Measurements from ENCODE around the gene CDC42EP5.
"Not testable (repeated sequence)": the region's sequence is repeated elsewhere in the genome, so short reads cannot be mapped to it uniquely, and the experiment has no call there.

CDC42EP5 gene

DNA sequence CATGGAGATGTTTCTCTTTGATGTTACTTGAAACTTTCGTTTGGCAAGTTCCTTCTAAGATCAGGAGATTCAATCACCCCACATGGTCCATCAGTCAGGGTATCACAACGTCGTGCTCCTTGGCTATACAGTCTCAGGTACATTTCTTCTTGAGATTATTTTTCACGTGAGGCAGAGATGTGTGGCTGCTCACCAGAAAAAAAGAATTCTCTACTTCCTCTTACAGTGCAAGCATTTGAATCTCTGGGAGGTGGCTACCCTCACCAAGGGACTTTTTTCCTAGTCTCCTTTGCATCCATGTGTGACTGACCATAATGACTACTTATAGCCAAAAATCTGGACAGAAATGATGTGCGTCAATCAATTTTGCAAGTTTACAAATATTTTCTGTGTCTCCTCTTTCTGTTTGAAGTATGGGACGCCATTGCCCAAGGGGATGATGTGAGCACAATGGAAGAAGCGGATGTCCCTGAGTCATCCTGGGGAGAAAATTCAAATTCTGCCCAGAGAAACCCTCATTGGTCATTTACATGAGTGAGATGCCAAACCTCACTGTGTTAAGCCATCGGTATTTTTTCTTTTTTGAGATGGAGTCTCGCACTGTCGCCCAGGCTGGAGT lies 21.0 kb upstream of the CDC42EP5 start:
- no peak for DNase-seq (ENCODE audit: low read depth, low spot score)
- H3K4me3 ChIP-seq (ENCODE audit: low read depth, low read length), result no peak overlapping the region
- TF ChIP-seq CTCF (IDR thresholded peaks at IDR 0.05; ENCODE audit: insufficient read depth, low read length, missing control alignments), result no peak
- POLR2A ChIA-PET, result no interaction called here
- CTCF ChIA-PET, result interaction anchor here (1.1 kb wide), 1 partner anchor 15 kb away, joined by 3 read pairs; no protein-coding TSS in a partner anchor

- POLR2A ChIA-PET; H3K4me3 ChIP-seq (ENCODE audit: low read depth, low read length); DNase-seq (ENCODE audit: low read depth, low spot score): not testable (repeated sequence)
- CTCF ChIA-PET, result interaction anchor here (2.2 kb wide), 1 partner anchor 12 kb away, joined by 8 read pairs; no protein-coding TSS in a partner anchor
Observed at GRCh38 chr19:54493056-54493455, 20.0 kb upstream of the CDC42EP5 start.

DNA sequence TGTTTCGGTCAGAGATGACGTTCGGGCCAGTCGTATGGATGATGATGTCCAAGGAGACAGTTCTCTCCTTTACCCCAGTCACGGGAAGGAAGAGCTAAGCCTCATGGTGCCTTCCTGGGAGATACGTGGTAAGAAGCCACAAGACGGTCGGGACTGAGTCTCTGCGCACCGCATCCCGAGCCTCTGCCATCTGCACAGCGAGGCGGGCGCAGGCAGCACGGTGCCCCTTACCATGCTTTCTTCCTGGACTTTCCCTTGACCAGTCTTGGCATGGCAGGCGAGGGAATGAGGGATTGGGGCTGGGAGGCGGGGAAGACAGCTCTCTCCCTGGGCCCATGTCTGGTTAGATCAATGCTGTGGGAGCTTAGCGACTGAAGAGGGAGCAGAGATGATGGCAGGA lies 19.5 kb upstream of the CDC42EP5 start:
- POLR2A ChIA-PET, result no interaction called here
- CTCF ChIA-PET, result interaction anchor here (2.2 kb wide), 1 partner anchor 11 kb away, joined by 8 read pairs; no protein-coding TSS in a partner anchor
- no peak for DNase-seq (ENCODE audit: low read depth, low spot score)
- H3K4me3 ChIP-seq (ENCODE audit: low read depth, low read length), result no peak overlapping the region
- no peak for TF ChIP-seq CTCF (IDR thresholded peaks at IDR 0.05; ENCODE audit: insufficient read depth, low read length, missing control alignments)

GRCh38 chr19:54489766-54490165 lies 16.7 kb upstream of the CDC42EP5 start:
- TF ChIP-seq CTCF (IDR thresholded peaks at IDR 0.05; ENCODE audit: insufficient read depth, low read length, missing control alignments), result no peak
- DNase-seq (ENCODE audit: low read depth, low spot score), result no peak
- POLR2A ChIA-PET, result no interaction called here
- CTCF ChIA-PET, result interaction anchor here (0.7 kb wide), 1 partner anchor 645 kb away, joined by 3 read pairs; no protein-coding TSS in a partner anchor
- no peak overlapping the region for H3K4me3 ChIP-seq (ENCODE audit: low read depth, low read length)

- POLR2A ChIA-PET, result no interaction called here
- CTCF ChIA-PET, result interaction anchor here (1.0 kb wide), 1 partner anchor 11 kb away, joined by 3 read pairs; no protein-coding TSS in a partner anchor
- H3K4me3 ChIP-seq (ENCODE audit: low read depth, low read length), result no peak overlapping the region
- no peak for DNase-seq (ENCODE audit: low read depth, low spot score)
- TF ChIP-seq CTCF (IDR thresholded peaks at IDR 0.05; ENCODE audit: insufficient read depth, low read length, missing control alignments), result no peak
Observed at GRCh38 chr19:54489341-54489740, 16.2 kb upstream of the CDC42EP5 start.

DNA sequence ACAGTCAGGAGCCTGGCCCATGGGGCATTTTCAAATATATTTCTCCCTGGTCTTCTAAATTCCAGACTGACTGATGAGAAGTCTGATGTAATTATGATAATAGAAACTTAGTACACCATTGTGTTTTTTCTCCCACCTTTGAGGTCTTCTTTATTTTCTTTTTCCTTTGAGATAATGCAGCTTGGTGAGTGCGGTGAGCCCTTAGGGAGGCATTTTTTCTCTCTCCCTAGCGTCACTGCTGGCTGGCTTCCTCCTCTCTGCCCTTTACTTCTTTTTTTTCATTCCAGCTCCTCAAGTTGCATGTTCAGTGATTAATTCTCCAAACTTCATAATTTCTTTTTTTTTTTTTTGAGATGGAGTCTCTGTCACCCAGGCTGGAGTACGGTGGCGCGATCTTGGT lies 12.8 kb upstream of the CDC42EP5 start:
- H3K4me3 ChIP-seq (ENCODE audit: low read depth, low read length), result no peak overlapping the region
- POLR2A ChIA-PET, result no interaction called here
- no peak for DNase-seq (ENCODE audit: low read depth, low spot score)
- CTCF ChIA-PET, result interaction anchor here (0.8 kb wide), 1 partner anchor 191 kb away, joined by 3 read pairs; no protein-coding TSS in a partner anchor
- TF ChIP-seq CTCF (IDR thresholded peaks at IDR 0.05; ENCODE audit: insufficient read depth, low read length, missing control alignments), result no peak

- H3K4me3 ChIP-seq (ENCODE audit: low read depth, low read length), result no peak overlapping the region
- no peak for DNase-seq (ENCODE audit: low read depth, low spot score)
- CTCF ChIA-PET, result no interaction called here
- POLR2A ChIA-PET, result no interaction called here
- no peak for TF ChIP-seq CTCF (IDR thresholded peaks at IDR 0.05; ENCODE audit: insufficient read depth, low read length, missing control alignments)
Observed at GRCh38 chr19:54484451-54484850, 11.4 kb upstream of the CDC42EP5 start.

All from AG04449 (cell line).